ENCODE results near the gene GCK. TPM values are rescaled to one million over a fixed set of nuclear protein-coding genes. Genes with fewer than 3 reads are reported as not detected.

Gene GCK
- total and polyA plus RNA-seq, 8 donors: 0.57 to 18.2 (median 1.0) TPM

GRCh38 chr7:44097064-44097932 is 91.9 kb downstream of the GCK start:
- TF ChIP-seq, protein P1, sequence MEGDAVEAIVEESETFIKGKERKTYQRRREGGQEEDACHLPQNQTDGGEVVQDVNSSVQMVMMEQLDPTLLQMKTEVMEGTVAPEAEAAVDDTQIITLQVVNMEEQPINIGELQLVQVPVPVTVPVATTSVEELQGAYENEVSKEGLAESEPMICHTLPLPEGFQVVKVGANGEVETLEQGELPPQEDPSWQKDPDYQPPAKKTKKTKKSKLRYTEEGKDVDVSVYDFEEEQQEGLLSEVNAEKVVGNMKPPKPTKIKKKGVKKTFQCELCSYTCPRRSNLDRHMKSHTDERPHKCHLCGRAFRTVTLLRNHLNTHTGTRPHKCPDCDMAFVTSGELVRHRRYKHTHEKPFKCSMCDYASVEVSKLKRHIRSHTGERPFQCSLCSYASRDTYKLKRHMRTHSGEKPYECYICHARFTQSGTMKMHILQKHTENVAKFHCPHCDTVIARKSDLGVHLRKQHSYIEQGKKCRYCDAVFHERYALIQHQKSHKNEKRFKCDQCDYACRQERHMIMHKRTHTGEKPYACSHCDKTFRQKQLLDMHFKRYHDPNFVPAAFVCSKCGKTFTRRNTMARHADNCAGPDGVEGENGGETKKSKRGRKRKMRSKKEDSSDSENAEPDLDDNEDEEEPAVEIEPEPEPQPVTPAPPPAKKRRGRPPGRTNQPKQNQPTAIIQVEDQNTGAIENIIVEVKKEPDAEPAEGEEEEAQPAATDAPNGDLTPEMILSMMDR (IDR thresholded peaks at IDR 0.05): no peak
- intact Hi-C loops (cut with DNase I): no loop called here
- ATAC-seq: no peak
- H3K27me3 ChIP-seq: no peaks in the 10 kb centered on the region
- H3K9me3 ChIP-seq: no peaks in the 10 kb centered on the region
- H3K27ac ChIP-seq: no peak overlapping the region
- DNase-seq: no peak
- FAIRE-seq: no peak
- H3K36me3 ChIP-seq: no peaks in the 10 kb centered on the region
- WGBS, 2 donors: 77 to 80% methylated on average over 9 of the region's 9 CpGs
- no peak overlapping the region for H3K4me3 ChIP-seq
- H3K4me1 ChIP-seq: no peaks in the 10 kb centered on the region

DNA sequence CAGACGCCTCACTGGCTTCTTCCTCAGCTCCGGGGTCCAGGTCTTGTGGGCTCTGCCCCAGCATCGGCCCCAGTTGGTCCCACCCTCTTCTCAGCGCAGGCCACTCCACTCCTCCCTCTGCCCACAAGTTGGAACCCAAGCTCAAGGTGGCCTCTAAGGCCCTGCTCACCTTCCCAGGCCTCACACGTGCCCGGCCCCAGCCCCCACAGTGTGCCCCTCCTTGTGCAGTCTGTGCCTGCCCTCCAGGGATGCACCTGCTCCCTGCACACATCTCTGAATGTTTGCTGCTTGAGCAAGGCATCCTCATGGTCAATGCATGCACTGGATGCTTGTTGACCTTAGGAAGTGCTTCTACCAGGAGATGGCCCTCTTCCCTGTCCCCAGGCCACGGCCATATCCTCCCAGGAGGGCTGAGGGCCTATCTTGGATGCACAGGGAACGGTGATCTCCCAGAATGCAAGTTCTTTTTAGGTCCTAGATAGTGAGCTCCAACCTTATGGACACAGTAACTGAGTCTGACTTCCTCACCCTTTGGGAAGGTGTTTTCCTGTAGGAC is 92.8 kb downstream of the GCK start:
- Histone ChIP-seq H3K4me1 (no peaks in the 10 kb centered on the region), H3K27ac (no peak overlapping the region), H3K9me3 (no peaks in the 10 kb centered on the region), H3K4me3 (no peak overlapping the region), H3K27me3 (no peaks in the 10 kb centered on the region), H3K36me3 (no peaks in the 10 kb centered on the region)
- FAIRE-seq (no peak), ATAC-seq (no peak), DNase-seq (no peak)
- WGBS, 2 donors: 68 to 69% methylated on average over 8 of the region's 8 CpGs
- intact Hi-C loops (cut with DNase I): no loop called here
- TF ChIP-seq, protein P1 (IDR thresholded peaks at IDR 0.05): no peak

DNA sequence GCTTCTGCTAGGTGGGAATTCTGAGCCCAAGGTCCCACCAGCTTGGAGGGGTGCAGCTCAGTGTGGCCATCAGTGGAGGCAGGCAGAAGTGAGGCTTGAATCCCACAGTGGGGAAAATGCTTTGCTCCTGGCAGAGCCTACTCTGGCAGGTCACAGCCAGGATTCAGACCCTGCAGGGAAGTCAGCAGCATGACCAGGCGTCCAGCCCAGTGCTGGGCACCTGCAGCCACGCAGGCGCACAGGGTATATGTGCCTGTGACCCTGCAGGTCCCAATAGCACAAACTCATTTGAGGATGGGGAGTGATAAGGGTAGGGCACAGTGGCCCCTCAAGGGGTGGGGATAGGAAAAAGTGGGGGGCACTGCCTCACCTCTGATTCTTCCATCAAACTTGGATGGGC is 93.5 kb downstream of the GCK start:
- no peak for DNase-seq
- Histone ChIP-seq H3K4me3 (no peak overlapping the region), H3K36me3 (no peaks in the 10 kb centered on the region), H3K9me3 (no peaks in the 10 kb centered on the region), H3K27me3 (no peaks in the 10 kb centered on the region), H3K4me1 (no peaks in the 10 kb centered on the region), H3K27ac (no peak overlapping the region)
- 81 to 100% methylated on average over 3 of the region's 3 CpGs for WGBS, 2 donors
- intact Hi-C loops (cut with DNase I): no loop called here
- no peak for FAIRE-seq
- TF ChIP-seq, protein P1 (IDR thresholded peaks at IDR 0.05): no peak
- ATAC-seq: no peak

DNA sequence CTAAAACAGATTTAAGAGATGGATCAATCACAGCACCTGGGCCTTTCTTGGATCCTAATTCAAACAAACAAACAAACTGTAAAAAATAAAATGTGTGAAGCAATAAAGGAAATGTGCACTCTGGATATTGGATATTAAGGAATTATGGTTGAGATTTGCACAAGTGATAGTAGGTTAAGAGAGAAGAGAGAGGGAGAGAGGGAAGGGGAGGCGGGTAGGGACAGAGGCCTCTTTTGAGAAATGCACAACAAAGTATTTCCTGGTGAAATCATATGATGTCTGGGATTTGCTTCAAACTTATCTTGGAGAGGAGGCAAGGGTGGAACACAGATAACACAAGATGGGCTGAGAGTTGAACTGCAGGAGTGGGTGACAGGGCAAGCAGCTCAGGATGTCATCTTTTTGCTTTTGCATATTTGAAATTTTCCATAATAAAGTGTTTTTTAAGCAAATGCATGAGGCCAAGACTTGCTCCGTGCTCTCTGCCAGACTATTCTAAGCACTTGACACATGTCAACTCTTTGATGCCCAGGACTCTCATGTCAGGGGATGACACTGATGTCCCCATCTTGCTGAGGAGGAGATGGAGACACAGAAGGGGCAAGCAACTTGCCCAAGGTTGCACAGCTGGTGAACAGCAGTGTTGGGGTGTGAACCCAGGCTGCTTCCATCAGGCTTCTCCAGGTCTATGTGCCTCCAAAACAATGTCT is 94.2 kb downstream of the GCK start:
- H3K4me1 ChIP-seq: no peaks in the 10 kb centered on the region
- WGBS, 2 donors: 71 to 72% methylated on average over 2 of the region's 2 CpGs
- no peaks in the 10 kb centered on the region for H3K36me3 ChIP-seq
- TF ChIP-seq, protein P1 (IDR thresholded peaks at IDR 0.05): no peak
- no peaks in the 10 kb centered on the region for H3K9me3 ChIP-seq
- no peak for DNase-seq
- H3K4me3 ChIP-seq: no peak overlapping the region
- H3K27me3 ChIP-seq: no peaks in the 10 kb centered on the region
- intact Hi-C loops (cut with DNase I): no loop called here
- no peak overlapping the region for H3K27ac ChIP-seq
- ATAC-seq: peak in 2 of 4 donors; percentile 29 to 34
- FAIRE-seq: no peak
